Hepatocyte (in vitro differentiated cells): Measurements from ENCODE around the gene EXOC3. TPM values are rescaled to one million over a fixed set of nuclear protein-coding genes. Genes with fewer than 3 reads are reported as not detected.

Experiments used
- DNase-seq: peaks from one replicate; pipeline ENCODE4 v3.0.0-alpha.2; 2016; ENCODE audit warnings: low spot score
- H2AFZ ChIP-seq: fragments of 200-600 bp; sonication (generic); 2 replicates; pipeline ENCODE4 v1.6.0; 2016; ENCODE audit warnings: antibody characterized with exemption, mild to moderate bottlenecking
- H3K27ac ChIP-seq: fragments of 200-600 bp; sonication (generic); 2 replicates; pipeline ENCODE4 v1.5.1; 2016; ENCODE audit warnings: mild to moderate bottlenecking
- H3K27me3 ChIP-seq: fragments of 200-600 bp; sonication (generic); 2 replicates; pipeline ENCODE4 v1.6.1; 2016
- H3K36me3 ChIP-seq: fragments of 200-600 bp; sonication (generic); replicated peaks from 2 replicates; pipeline ENCODE4 v1.5.1; 2016; ENCODE audit warnings: low read depth; ENCODE audit not compliant: insufficient read depth
- H3K4me1 ChIP-seq: fragments of 200-600 bp; sonication (generic); 2 replicates; pipeline ENCODE4 v1.5.1; 2016; ENCODE audit warnings: mild to moderate bottlenecking, moderate library complexity; ENCODE audit not compliant: insufficient read depth
- H3K4me2 ChIP-seq: fragments of 200-600 bp; sonication (generic); 2 replicates; pipeline ENCODE4 v1.6.0; 2016
- H3K4me3 ChIP-seq: fragments of 200-600 bp; sonication (generic); 2 replicates; pipeline ENCODE4 v1.5.1; 2016; ENCODE audit warnings: mild to moderate bottlenecking
- H3K79me2 ChIP-seq: fragments of 200-600 bp; sonication (generic); 2 replicates; pipeline ENCODE4 v1.6.0; 2017; ENCODE audit warnings: mild to moderate bottlenecking
- H3K9me2 ChIP-seq: fragments of 200-600 bp; sonication (generic); replicated peaks from 2 replicates; pipeline ENCODE4 v1.6.0; 2017; ENCODE audit warnings: mild to moderate bottlenecking; ENCODE audit not compliant: insufficient read depth
- H3K9me3 ChIP-seq: fragments of 200-600 bp; sonication (generic); 2 replicates; pipeline ENCODE4 v1.5.1; 2016; ENCODE audit warnings: low read depth, mild to moderate bottlenecking
- H4K20me1 ChIP-seq: fragments of 200-600 bp; sonication (generic); 2 replicates; pipeline ENCODE4 v1.6.0; 2016; ENCODE audit warnings: mild to moderate bottlenecking; ENCODE audit not compliant: insufficient read depth, poor library complexity, severe bottlenecking
- CTCF ChIP-seq: fragments of 200-600 bp; sonication (generic); IDR thresholded peaks from 2 replicates; pipeline ENCODE4 v1.5.1; 2016; ENCODE audit warnings: antibody characterized with exemption, mild to moderate bottlenecking; ENCODE audit not compliant: poor library complexity
- EZH2 ChIP-seq: fragments of 200-600 bp; sonication (generic); IDR thresholded peaks from 2 replicates; pipeline ENCODE4 v1.6.1; 2016; ENCODE audit warnings: antibody characterized with exemption, mild to moderate bottlenecking, borderline replicate concordance
- EZH2phosphoT487 ChIP-seq: fragments of 200-600 bp; sonication (generic); IDR thresholded peaks from one replicate; pipeline ENCODE4 v1.6.1; 2018; ENCODE audit warnings: antibody characterized with exemption, mild to moderate bottlenecking, low read depth, moderate library complexity; ENCODE audit not compliant: unreplicated experiment, severe bottlenecking
- WGBS: methylation state at CpG from one replicate; pipeline ENCODE4 v1.1.6; 2016; ENCODE audit warnings: low lambda C conversion rate; ENCODE audit errors: missing lambda C conversion rate; 5-methylcytosine and 5-hydroxymethylcytosine counted together
- polyA plus RNA-seq: library from polyadenylated mRNA; unstranded; fragments of >200 nt; fragmentation: Nextera tagmentation; extraction: Ambion mirVana; gene quantifications from 2 replicates; pipeline ENCODE4 v1.2.1, GENCODE V29; 2016
- total RNA-seq: library from RNA; depleted of rRNA; stranded (reverse); fragments of >200 nt; gene quantifications from 2 replicates; pipeline ENCODE4 v1.2.3, GENCODE V29; 2014

Gene EXOC3
- total and polyA plus RNA-seq, 2 experiments from 2014 or later = 36.1 to 38.3 TPM

GRCh38 chr5:460273-460625 is 17.3 kb downstream of the EXOC3 start:
- Histone ChIP-seq H2AFZ (no peak overlapping the region), H3K27ac (no peak overlapping the region), H3K4me1 (no peaks in the 10 kb centered on the region), H3K4me2 (no peak overlapping the region), H3K9me2 (no peaks in the 10 kb centered on the region), H3K4me3 (no peak overlapping the region), H3K9me3 (no peaks in the 10 kb centered on the region), H3K79me2 (peaks cover 13% of the 10 kb centered on the region), H4K20me1 (peaks cover 3% of the 10 kb centered on the region), H3K27me3 (no peaks in the 10 kb centered on the region), H3K36me3 (peaks cover 4% of the 10 kb centered on the region)
- no peak for DNase-seq
- no peak for TF ChIP-seq EZH2
- TF ChIP-seq CTCF = no peak
- 98% methylated on average over 8 of the region's 8 CpGs for WGBS

- no peaks in the 10 kb centered on the region for H3K9me3 ChIP-seq
- H2AFZ ChIP-seq = no peak overlapping the region
- TF ChIP-seq EZH2 (no peak), EZH2phosphoT487 (no peak), CTCF (no peak)
- no peaks in the 10 kb centered on the region for H4K20me1 ChIP-seq
- peaks cover 3% of the 10 kb centered on the region for H3K79me2 ChIP-seq
- WGBS = 95% methylated on average over 24 of the region's 24 CpGs
- H3K27me3 ChIP-seq = no peaks in the 10 kb centered on the region
- H3K36me3 ChIP-seq = peaks cover 4% of the 10 kb centered on the region
- DNase-seq = no peak
- H3K27ac ChIP-seq = no peak overlapping the region
- H3K9me2 ChIP-seq = no peaks in the 10 kb centered on the region
- no peak overlapping the region for H3K4me2 ChIP-seq
- no peaks in the 10 kb centered on the region for H3K4me1 ChIP-seq
- H3K4me3 ChIP-seq = no peak overlapping the region
Measured at GRCh38 chr5:462051-462481, 19.1 kb downstream of the EXOC3 start.

GRCh38 chr5:463301-463700 is 20.3 kb downstream of the EXOC3 start:
- WGBS = 88% methylated on average over 7 of the region's 7 CpGs
- TF ChIP-seq CTCF (no peak), EZH2phosphoT487 (no peak), EZH2 (no peak)
- no peak overlapping the region for H3K4me3 ChIP-seq
- no peaks in the 10 kb centered on the region for H3K4me1 ChIP-seq
- H3K9me2 ChIP-seq = no peaks in the 10 kb centered on the region
- no peak overlapping the region for H3K27ac ChIP-seq
- H3K27me3 ChIP-seq = no peaks in the 10 kb centered on the region
- H3K9me3 ChIP-seq = no peaks in the 10 kb centered on the region
- no peak overlapping the region for H3K4me2 ChIP-seq
- H4K20me1 ChIP-seq = no peaks in the 10 kb centered on the region
- DNase-seq = no peak
- H2AFZ ChIP-seq = no peak overlapping the region
- peaks cover 4% of the 10 kb centered on the region for H3K36me3 ChIP-seq
- H3K79me2 ChIP-seq = peaks cover 3% of the 10 kb centered on the region

GRCh38 chr5:463952-464351 is 21.0 kb downstream of the EXOC3 start:
- peaks cover 3% of the 10 kb centered on the region for H3K79me2 ChIP-seq
- no peak overlapping the region for H3K4me3 ChIP-seq
- peaks cover 4% of the 10 kb centered on the region for H3K36me3 ChIP-seq
- H3K27me3 ChIP-seq = no peaks in the 10 kb centered on the region
- no peaks in the 10 kb centered on the region for H3K9me2 ChIP-seq
- no peaks in the 10 kb centered on the region for H3K9me3 ChIP-seq
- no peak overlapping the region for H3K4me2 ChIP-seq
- no peak overlapping the region for H3K27ac ChIP-seq
- H3K4me1 ChIP-seq = no peaks in the 10 kb centered on the region
- TF ChIP-seq EZH2phosphoT487 = no peak
- no peak for TF ChIP-seq EZH2
- no peak for TF ChIP-seq CTCF
- H4K20me1 ChIP-seq = no peaks in the 10 kb centered on the region
- no peak for DNase-seq
- WGBS = 93% methylated on average over 18 of the region's 18 CpGs
- H2AFZ ChIP-seq = no peak overlapping the region
